HG02970 (cell line): ENCODE measurements around the gene CELF1.

ENCODE experiments used
- ATAC-seq: cut with Tn5 transposase; IDR thresholded peaks from one replicate; pipeline ENCODE4 v1.9.1; 2021; ENCODE audit warnings: mild to moderate bottlenecking, moderate library complexity, moderate number of reproducible peaks; ENCODE audit not compliant: unreplicated experiment, low FRiP score

CELF1 gene

DNA sequence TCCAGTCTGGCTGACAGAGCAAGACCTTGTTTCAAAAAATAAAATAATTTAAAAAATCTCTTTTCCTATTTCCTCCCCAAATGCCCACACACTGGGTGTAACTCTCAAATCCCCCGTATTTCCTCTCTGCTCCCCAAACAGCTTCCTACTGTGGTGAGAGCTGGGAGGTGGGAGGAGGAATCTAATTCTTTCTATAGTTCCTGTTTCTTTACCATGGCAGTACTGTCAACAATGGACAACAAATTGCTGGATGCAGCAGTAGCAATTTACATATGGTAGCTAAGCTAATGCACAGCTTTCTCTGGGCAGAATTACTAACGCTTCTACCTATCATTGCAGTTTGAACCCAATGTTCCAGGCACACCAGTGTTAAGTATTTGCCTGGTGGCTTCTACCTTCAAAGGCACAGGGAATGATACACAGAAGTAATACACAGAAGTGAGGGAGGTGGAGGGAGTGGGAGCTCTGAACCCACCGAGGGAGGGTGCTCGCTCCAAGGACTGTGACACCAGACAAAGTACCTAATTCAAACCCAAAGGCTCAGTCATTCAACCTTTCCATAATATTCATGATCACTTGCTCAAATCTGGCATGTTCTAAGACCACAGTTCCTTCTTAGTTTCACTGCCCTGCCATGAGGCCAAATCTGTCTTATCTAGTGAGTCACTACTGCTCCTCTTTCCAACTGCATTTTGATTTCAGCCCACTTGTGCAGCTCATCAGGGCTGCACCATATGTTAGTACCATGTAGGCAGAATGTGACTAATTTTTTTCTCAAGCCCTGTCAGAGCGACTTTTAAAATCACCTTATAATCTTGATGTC is 37.9 kb downstream of the CELF1 start:
- no peak for ATAC-seq

GRCh38 chr11:47512701-47513100 is 40.2 kb downstream of the CELF1 start:
- ATAC-seq, result no peak

DNA sequence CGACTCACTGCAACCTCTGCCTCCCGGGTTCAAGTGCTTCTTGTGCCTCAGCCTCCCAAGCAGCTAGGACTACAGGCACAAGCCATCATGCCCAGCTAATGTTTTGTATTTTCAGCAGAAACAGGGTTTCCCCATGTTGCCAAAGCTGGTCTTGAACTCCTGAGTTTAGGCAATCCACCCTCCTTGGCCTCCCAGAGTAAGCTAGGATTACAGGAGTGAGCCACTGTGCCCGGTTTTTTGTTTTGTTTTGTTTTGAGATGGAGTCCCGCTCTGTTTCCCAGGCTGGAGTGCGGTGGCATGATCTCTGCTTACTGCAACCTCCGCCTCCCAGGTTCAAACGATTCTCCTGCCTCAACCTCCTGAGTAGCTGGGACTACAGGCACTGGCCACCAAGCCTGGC is 41.0 kb downstream of the CELF1 start:
- no peak for ATAC-seq

- ATAC-seq, result no peak
Observed at GRCh38 chr11:47510209-47510608, 42.7 kb downstream of the CELF1 start.

- no peak for ATAC-seq
Observed at GRCh38 chr11:47509077-47509536, 43.8 kb downstream of the CELF1 start.

GRCh38 chr11:47508240-47508957 is 44.5 kb downstream of the CELF1 start:
- ATAC-seq, result no peak

DNA sequence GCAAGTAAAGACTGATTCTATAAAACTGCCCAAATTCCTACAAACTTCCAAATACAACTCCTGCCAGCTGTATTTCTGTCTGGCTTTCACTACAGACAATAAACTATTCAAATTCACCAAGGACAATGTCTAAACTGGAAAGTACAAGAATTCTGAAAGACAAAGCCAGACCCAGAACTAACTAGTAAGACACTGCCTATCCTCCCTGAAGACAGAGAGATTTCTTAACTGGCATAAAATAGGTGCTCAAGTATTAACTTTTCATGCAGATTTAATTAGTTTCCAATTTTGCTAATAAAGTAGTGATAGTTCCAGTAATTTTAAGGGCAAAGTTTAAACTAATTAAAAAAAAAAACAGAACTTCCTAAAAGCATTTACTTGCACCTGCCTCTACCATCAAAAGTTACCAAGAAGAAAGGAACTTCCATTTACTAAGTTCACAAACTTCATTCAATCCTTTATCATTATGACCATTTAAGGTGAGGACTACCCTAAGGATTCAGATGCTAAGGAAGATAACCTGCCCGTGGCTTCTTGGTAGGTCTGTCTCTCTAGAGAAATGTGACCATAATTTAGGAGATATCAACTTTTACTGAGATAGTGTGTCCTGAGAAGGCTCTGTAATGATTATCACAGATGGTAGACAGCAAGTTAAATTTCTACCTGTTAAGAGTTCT is 45.2 kb downstream of the CELF1 start:
- no peak for ATAC-seq

GRCh38 chr11:47506795-47507562 is 46.0 kb downstream of the CELF1 start:
- ATAC-seq, result no peak

GRCh38 chr11:47506373-47506772 is 46.6 kb downstream of the CELF1 start:
- no peak for ATAC-seq

DNA sequence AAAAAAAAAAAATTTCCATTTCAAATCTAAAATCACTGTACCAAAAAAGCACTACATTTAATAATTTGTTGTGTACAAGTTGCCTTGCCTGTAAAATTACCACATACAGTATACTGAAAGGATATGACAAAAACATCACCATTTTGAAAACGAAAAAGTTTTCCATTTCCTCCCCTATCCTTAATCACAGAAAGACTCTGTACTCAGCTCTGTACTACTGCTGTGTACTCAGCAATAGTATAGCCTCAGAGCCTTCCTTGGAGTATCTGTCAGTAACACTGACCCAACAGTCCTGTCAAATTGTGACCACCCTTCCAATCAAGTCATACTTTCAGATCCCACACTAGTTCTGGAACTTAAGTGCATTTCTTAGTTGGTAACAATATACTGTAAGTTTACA is 48.0 kb downstream of the CELF1 start:
- ATAC-seq, result no peak

- ATAC-seq, result no peak
Observed at GRCh38 chr11:47503227-47503626, 49.7 kb downstream of the CELF1 start.

DNA sequence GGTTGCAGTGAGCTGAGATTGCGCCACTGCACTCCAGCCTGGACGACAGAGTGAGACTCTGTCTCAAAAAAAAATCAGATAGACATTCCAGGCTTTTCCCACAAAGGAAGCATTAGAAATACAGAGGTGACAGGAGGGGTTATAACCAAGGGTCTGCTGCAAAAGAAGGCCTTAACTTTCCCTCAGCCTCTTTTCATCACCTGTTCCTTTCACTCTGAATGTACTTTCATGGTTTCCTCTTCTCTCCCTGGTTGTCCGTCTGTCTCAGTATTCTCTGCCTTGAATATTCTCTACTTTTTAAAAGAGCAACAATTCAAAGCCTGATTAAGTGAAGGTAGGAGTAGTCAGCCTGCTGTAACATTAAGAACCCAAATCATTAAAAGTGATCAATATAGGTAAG is 50.2 kb downstream of the CELF1 start:
- ATAC-seq, result no peak

DNA sequence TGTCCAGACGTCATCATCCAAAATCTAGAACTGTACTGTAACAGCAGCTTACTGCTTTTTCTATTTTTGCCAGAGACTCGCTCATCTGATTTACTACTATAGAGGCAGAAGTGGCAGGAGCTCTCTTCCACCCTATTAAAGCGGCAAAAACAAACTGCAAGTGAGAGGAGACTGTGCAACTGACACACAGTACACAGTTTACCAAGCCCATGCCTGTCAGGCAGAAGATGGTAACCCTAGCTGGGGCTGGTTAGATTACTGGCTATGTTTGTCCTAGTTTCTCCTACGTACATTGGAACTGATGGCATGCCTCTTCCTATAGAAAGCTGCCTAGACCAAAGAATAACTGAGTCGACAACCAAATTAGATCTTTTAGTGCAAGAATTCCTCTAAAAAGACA is 51.8 kb downstream of the CELF1 start:
- ATAC-seq, result no peak

- ATAC-seq, result no peak
Observed at GRCh38 chr11:47500121-47500520, 52.8 kb downstream of the CELF1 start.

DNA sequence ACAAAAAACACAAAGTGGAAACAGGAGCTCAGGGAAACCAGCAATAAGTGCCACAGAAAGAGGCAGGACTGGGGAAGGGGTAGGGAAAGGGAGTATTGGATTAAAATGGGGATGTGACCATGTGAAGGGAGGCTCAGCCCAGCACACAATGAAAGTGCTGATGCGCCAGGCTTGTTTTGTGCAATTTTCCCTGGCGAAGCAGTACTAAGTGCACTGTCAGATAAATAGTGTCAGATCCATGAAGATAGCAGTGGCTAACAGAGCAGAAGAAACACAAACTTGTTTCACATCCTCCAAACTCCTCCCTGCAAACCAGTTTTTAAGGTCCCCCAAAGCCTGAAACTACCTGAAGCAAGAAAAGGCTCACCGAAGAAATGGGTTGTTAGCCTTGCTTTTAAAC is 53.3 kb downstream of the CELF1 start:
- no peak for ATAC-seq

DNA sequence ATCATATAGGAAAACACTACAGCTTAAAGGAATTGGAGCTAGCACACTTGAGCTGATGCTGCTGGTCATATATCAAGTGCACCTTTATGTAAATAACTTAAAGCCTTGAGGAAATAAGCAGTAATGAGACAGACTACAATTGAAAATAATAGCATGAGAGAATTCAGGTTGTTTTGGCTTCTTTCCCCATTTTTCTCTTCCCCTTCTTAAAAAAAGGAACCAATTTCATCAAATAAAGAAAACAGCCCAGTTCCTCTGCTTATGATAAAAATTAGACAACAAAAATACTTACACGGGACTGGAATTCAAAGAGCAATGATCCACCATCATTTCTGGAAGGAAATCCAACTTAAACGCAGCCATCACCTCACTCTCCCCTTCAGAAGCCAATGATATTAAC is 53.8 kb downstream of the CELF1 start:
- no peak for ATAC-seq

- ATAC-seq, result no peak
Observed at GRCh38 chr11:47498584-47499152, 54.3 kb downstream of the CELF1 start.

GRCh38 chr11:47498149-47498548 is 54.8 kb downstream of the CELF1 start:
- no peak for ATAC-seq

DNA sequence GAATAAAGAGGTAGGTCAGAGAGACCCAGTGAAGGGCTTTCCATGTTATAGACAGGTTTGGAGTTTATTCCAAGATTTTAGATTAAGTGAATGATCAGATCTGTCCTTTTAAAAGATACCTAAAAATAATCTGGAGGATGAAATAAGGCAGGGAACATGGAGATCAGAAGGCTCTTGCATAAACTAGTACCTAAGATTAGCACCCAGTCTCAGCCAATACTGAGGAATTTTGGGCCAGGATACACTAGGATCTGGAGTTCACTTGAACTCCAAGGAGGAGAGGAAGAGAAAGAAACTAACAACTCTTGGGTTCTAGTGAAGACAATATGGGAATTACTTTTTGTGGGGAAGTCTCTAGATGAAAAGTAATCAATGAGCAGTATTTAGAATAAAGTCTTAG is 56.1 kb downstream of the CELF1 start:
- no peak for ATAC-seq

- ATAC-seq, result no peak
Observed at GRCh38 chr11:47495856-47496217, 57.1 kb downstream of the CELF1 start.
